Naive B cell (primary cell): ENCODE data around the gene SESN3. TPM values are rescaled to one million over a fixed set of nuclear protein-coding genes. Genes with fewer than 3 reads are reported as not detected.

Source experiments
- polyA plus RNA-seq, 6 donors: library from polyadenylated mRNA; unstranded; fragments of 300-500 nt; fragmentation: Illumina TruSeq; gene quantifications; one replicate each; pipeline ENCODE4 v1.2.3, GENCODE V29; 2021; ENCODE audit warnings: low read depth in 6 of 6

The SESN3 gene
- polyA plus RNA-seq, 6 donors from 2014 or later = 2.1 to 3.4 (median 2.6) TPM

Other genes starting within 250 kb of the SESN3 start
- not detected for gene KDM4E, start 205.9 kb downstream of the SESN3 start, polyA plus RNA-seq
- not detected for gene KDM4F, start 181.8 kb downstream of the SESN3 start, polyA plus RNA-seq
- gene SRSF8, start 164.3 kb downstream of the SESN3 start, polyA plus RNA-seq = 100 to 1,000 TPM in 5 of 6 donors, 10 to 100 TPM in 1; 93.9 to 128 (median 108) TPM
- gene ENDOD1, start 141.4 kb downstream of the SESN3 start, polyA plus RNA-seq = 10 to 100 TPM in 5 of 6 donors, 1 to 10 TPM in 1; 3.8 to 25.1 (median 21.7) TPM